RPMI8226 (cell line): ENCODE results near the gene URM1.
A peak's percentile ranks its signal among the peaks of the same experiment; 100 is the strongest.
"Not testable (repeated sequence)": the region's sequence is repeated elsewhere in the genome, so short reads cannot be mapped to it uniquely, and the experiment has no call there.

Experiments used
- DNase-seq: peaks from one replicate; pipeline ENCODE4 v3.0.0-alpha.2; 2015

URM1 gene

DNA sequence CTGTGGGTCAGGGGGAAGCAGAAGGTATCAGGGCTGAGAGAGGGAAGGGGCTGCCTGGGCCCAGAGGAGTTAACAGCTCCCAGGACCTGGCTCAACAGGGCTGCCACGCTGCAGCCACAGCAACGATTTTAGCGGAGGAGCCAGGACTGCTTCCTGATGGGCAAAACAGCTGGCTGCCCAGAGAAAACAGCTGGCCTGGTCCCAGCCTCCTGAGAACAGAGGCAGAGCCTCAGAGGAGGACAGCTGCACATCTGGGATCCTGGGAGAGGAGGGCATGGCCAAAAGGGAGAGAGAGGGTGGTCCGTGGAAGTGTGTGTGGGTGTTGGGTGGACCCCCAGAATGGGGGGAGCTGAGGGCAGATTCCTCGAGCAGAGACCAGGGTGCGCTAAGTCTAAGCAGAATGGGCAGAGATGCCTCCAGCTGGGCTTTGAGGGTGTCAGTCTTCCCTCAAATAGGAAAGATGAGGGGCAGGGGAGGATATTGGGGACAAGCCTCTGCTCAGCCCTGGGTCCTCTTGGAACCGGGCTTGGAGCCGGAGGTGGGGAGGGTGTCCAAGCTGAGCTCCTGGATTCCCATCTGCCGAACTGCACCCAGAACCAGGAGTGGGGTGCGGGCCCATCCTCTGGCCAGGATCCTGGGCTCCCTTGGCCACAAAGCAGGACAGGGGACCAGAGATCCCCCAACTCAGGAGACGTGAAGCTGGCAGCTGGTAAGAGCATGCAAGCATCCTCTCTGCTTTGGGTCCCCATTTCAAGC lies 40.4 kb downstream of the URM1 start:
- no peak for DNase-seq

DNA sequence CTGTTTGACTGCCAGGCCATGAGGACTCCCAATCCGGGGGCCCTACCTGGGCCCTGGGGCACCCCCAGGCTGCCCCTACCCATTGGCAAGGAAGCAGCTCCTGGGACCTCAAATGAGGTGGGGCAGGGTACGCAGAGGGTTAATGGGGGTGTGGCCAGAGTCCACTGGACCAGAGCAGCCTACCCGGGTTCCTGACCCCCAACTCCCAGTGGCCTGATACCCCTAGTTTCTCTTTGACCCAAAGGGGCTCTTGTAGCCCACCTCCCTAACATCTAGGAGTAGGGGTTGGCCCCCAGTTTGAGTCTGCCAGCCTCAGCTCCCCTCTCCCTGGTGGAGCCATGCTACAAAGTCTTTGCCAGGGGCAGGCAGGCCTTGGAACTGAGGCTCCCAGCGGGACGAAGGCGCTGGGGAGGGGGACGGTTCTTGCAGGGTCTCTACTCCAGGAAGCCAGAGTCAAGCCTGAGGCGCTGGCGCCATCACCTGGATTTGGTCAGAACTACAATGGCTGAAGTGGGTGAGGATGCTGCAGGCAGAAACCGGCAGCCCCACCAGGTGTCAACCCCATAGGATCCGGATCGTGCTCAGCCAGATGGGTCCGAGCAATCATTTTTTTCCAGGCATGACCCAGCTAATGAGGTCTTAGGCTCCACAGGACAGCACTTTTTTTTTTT lies 41.1 kb downstream of the URM1 start:
- peak; percentile 71 for DNase-seq

DNA sequence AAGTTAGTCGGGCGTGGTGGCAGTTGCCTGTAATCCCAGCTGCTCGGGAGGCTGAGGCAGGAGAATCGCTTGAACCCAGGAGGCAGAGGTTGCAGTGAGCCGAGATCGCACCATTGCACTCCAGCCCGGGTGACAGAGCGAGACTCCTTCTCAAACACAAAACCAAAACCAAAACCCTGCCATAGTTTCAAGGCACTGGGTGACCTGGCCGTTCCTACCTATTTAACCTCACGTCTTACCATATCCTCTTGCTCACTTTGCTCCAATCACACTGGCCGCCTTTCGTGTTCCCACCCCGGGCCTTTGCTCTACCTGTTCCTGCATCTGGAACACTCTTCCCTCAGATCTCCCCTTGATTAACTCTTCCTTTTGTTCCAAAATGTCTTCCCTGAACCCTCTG lies 42.6 kb downstream of the URM1 start:
- DNase-seq = peak; percentile 43

DNA sequence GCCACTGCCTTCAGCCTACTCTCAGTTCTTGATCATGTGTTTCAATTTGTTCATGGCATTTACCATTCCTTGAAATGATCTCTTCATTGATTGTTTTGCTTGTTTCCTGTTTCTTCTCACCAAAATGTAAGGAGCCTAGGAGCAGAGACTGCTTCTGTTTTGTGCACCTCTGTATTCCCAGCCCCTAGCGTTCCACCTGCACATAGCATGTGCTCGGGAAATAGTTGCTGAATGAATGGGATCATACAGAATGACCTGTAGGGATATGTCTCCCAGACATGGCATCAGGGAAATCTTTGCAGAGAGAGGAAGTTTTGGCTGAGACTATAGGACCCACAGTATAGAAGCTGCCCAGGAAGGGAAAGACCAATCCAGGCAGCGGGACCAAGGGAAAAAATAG lies 43.3 kb downstream of the URM1 start:
- DNase-seq = no peak

DNA sequence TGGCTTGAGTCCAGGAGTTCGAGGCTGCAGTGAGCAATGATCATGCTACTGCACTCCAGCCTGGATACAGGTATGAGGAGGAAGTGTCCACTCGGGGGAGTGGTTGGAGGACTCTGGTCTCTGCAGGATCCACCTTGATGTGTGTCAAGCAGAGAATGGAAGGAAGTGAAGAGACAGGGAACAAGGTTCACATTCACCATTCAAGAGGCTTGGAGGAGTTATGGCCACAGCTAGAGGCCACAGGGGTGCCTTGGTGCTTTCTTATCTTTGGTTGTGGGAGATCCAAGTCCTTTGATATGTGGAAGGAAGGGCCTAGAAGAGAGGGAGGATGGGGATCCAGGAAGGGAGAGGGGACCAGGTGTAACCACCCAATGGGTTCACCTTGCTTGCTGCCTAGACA lies 44.1 kb downstream of the URM1 start:
- DNase-seq = no peak

DNA sequence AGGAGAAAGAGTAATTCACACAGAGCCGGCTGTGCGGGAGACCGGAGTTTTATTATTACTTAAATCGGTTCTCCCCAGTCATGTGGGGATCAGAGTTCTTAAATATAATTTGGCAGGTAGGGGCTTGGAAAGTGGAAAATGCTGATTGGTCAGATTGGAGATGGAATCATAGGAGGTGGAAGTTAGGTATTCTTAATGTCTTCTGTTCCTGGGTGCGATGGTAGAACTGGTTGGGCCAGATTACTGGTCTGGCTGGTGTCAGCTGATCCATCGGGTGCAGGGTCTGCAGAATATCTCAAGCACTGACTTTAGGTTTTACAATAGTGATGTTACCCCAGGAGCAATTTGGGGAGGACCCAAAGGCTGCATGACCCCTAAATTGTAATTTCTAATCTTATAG lies 44.8 kb downstream of the URM1 start:
- no peak for DNase-seq

DNA sequence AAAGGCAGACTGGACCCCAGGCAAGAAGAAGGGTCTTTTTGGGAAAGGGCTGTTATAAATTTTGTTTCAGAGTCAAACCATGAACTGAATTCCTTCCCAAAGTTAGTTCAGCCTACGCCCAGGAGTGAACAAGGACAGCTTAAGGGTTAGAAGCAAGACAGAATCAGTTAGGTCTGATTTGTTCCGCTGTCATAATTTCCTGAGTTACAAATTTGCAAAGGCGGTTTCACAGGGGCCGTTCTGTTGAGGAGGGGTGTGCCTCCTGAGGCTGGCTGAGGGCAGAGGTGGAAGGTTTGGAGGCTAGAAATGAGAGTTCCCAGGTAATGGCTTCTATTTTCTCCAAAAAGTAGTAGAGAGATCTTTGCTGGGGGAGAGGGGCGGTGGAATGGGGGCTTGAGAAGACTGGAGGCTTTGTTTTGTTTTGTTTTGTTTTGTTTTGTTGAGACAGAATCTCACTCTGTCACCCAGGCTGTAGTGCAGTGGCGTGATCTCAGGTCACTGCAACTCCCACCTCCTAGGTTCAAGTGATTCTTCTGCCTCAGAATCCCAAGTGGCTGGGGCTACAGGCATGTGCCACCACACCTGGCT lies 45.4 kb downstream of the URM1 start:
- DNase-seq = no peak

DNA sequence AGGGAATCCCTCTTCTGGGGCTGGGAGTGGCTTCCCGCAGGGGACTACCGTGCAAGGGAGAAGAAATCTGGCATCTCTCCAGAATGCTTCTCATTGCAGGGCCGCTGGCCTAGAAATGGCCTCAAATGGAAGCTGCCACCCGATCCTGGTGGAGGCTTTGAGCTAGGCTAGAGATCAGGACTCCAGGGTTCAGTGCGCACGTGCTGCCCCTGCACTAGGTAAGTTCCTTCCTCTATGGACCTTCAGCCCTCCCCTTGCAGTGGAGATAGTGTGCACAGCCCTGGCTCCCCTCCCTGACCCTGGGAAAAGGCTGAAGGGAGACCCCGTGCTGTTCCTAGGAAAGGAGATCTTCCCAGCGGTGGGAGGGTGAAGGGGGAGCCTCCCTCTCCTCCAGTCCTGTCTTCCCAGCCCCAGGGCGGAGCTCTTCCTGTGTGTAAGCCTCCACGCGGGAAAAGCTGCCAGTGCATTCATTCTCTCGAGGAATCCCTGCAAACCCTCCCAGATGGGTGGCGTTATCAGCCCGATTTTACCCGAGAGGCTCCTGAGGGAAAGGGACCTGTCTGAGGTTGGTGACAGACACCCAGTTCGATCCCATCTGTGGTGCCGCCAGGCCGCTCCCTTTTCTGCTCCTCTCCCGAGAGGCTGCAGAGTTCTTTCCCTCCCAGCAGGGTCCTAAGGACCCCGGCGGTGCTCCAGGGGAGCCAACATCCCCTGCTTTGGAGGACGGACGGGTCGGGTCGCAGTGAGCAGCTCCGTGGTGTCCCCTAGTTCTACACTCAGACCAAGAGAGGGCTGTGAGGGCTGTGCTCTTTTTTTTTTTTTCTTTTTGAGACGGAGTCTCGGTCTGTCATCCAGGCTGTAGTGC lies 48.1 kb downstream of the URM1 start:
- peak; percentile 40 for DNase-seq

DNA sequence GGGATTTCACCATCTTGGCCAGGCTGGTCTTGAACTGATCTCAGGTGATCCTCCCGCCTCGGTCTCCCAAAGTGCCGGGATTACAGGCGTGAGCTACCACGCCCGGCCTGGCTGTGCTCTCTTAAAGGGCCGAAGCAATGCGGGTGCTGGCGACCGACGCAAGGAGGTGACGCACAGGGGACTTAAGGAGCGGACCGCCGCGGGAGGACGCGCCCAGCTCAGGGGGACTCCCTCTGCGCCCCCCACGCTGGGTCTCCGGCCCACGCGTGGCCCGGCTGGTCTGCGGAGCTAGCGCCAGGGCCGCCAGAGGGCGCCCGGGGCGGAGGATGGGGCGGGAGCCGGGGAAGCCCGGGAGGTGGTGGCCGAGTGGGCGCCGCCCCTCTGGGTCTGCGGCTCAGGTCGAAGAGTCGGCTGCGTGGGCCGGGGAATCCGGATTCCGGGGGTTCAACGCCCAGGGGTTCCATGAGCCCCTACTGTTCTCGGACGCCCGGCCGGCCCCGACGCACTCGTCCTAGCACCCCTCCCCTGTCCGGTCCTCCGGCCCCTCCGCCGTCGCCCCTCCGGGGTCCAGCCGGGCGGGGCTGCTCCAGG lies 49.0 kb downstream of the URM1 start:
- DNase-seq = peak; percentile 87

DNA sequence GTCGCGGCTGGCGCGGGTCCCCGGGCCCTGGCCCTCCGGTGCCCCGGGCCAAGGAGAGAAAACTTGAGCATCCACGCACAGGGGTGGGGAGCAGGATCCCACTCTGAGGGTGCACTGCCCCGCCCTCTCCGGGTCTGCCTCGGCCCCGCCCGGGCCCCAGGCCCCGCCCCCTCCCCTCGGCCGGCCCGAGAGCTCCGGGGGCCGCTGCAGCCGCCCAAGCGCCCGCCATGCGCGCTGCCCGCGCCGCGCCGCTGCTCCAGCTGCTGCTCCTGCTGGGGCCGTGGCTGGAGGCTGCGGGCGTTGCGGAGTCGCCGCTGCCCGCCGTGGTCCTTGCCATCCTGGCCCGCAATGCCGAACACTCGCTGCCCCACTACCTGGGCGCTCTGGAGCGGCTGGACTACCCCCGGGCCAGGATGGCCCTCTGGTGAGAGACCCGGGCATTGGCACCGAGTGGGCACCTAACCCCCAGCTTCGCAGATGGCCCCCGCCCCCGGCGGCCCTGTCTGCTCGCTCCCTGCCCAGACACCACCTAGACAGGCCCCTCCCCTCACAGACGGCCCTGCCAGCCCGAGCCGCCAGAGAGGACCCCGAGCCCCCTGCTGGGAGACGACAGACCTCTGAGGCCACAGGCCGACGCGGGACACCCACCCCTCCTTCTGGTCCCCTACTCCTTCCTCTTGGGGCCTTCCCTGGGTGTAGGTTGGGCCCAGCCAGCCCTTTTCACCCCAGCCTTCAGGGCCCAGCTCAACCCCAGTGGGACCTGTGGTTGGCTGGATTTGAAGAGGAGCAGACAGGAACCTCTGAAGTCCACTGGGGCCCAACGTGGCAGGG lies 49.7 kb downstream of the URM1 start, which contains the start of gene CERCAM:
Gene CERCAM, plus strand, starts transcription at position 207 of the 831 bp plus-strand sequence. Its CDS starts 21 bp downstream, at position 228.
- peak; percentile 73 for DNase-seq

DNA sequence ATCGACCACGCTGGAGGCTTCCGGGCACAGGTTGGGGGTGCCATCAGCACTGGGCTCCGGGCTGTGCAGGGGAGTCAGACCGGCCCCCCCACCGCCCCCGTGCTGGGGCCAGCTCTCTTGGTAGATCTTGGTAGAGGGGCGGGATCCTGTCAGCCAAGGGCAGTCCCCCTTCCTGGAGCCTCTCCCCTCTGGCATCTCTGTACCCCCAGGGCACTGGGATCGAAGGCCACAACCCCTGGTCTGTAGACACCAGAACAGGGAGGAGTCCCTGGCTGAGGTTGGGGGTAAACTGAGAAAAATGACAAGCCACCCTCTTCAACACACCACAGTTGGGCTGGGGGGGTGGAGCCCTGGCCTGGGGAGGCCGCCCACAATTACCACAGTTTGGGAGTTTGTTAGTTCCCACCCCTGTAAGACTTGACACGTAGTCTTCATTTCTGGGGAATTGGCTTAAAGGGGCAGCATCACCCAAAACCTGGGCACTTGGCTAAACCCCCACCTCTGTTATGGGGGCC lies 50.4 kb downstream of the URM1 start:
- DNase-seq = no peak

DNA sequence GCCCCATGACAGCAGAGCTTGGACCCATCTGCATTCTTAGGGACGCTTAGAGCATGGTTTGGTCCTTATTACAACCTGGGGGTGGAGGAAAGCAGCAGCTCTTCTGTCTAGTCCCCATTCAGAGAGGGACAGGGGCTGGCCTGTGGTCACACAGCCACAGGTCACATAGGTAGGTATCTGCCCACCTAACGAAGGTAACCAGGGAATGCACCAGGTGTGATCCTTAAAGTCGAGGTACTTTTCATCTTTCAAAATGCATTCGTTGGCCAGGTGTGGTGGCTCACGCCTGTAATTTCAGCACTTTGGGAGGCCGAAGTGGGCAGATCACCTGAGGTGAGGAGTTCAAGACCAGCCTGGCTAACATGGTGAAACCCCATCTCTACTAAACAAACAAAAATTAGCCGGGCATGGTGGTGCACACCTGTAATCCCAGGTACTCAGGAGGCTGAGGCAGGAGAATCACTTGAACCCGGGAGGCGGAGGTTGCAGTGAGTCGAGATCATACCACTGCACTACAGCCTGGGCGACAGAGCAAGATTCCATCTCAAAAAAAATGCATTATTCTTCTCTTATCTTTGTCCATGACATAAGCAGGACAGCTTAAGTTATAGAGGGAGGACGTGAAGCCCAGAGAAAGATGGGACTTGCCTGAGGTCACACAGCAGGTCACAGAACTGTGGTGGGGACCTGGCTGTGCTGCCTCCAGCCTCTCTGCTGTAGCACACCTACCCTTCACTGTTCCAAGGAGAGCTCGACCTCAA lies 51.0 kb downstream of the URM1 start:
- DNase-seq = not testable (repeated sequence)

DNA sequence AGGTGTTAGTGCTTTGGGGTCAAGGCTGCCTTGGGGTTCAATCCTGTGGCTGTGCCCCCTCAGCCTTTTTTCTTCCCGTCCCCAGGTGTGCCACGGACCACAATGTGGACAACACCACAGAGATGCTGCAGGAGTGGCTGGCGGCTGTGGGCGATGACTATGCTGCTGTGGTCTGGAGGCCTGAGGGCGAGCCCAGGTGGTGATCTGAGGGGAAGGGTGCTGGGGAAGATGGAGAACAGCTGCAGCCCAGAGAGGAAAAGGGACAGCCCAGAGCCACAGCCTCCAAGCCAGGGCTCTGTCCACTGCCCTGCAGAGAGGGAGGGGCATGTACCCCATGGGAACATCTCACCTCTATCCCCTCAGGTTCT lies 51.6 kb downstream of the URM1 start:
- DNase-seq = peak; percentile 26

DNA sequence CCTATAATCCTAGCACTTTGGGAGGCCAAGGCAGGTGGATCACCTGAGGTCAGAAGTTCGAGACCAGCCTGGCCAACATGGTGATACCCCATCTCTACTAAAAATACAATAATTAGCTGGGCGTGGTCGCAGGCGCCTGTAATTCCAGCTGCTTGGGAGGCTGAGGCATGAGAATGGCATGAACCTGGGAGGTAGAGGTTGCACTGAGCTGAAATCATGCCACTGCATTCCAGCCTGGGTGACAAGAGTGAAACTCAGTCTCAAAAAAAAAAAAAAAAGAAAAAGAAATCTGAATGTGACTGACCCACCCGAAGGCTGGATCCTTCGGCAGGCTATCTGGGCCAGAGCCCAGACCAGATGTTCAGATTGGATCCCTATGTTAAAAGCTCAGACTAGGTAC lies 52.2 kb downstream of the URM1 start:
- DNase-seq = not testable (repeated sequence)

DNA sequence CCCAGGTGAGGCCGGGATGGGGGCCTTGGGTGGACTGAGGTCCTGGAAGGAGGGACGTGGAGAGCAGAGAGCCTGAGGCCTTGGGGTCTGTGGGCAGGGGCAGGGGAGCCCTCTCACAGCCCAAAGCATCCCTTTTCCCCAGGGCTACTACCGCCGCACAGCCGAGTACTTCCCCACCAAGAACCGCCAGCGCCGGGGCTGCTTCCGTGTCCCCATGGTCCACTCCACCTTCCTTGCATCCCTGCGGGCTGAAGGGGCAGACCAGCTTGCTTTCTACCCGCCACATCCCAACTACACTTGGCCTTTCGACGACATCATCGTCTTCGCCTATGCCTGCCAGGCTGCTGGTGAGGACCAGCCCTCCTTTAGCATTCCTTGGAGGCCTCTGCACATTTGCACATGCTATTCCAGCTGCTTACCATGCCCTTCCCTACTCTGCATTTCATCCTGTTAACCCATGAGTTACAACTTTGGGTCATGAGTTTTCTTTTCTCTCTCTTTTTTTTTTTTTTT lies 53.1 kb downstream of the URM1 start:
- no peak for DNase-seq

DNA sequence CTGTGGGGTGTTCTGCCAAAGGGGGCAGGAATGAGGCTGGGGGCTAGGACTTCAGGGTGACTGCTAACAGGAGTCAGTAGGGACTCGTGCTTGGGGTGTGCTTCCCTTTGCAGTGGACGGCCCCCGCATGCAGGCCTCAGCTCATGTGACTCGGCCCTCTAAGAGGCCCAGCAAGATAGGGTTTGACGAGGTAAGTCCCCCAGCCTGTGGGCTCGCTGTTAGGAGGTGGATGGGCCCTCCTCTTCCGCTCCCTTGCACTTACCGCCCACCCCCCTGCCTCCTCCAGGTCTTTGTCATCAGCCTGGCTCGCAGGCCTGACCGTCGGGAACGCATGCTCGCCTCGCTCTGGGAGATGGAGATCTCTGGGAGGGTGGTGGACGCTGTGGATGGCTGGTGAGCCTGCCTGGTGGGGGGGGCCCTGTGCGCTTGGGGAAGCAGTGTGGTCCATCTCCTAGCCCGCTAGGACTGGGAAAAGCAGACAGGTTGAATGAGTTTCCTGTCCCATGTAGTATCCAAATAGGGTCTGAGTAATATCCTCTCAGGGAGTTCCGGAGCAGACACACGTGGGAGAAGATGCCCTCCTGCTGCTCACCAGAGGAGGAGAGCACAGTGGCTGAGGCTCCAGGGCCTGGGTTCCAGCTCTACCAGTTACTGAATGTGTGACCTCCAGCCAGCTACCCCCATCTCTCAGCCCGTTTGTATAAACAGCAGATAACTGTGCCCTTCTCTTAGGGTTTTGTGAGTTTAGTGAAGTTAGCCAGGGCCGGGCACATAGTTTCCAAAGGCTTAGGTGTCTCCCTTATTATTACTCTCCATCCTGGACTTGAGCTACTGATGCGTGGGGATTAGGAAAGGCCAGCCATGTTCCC lies 57.7 kb downstream of the URM1 start:
- DNase-seq = no peak

DNA sequence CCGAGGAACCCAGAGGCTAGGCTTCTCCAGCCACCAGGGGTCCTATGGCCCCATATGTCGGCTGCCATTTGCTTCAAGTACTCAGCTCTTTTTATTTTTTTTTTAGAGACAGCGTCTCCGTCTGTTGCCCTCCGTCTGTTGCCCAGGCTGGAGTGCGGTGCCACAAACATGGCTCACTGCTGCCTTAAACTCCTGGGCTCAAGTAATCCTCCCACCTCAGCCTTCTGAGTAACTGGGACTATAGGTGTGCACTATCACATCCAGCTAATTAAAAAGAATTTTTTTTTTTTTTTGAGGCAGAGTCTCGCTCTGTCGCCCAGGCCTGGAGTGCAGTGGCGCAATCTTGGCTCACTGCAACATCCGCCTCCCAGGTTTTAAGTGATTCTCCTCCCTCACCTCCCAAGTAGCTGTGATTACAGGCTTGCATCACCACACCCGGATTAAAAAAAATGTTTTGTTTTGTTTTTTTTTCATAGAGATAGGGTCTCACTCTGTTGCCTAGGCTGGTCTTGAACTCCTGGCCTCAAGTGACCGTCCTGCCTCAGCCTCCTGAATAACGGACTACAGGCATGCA lies 58.4 kb downstream of the URM1 start:
- no peak for DNase-seq

DNA sequence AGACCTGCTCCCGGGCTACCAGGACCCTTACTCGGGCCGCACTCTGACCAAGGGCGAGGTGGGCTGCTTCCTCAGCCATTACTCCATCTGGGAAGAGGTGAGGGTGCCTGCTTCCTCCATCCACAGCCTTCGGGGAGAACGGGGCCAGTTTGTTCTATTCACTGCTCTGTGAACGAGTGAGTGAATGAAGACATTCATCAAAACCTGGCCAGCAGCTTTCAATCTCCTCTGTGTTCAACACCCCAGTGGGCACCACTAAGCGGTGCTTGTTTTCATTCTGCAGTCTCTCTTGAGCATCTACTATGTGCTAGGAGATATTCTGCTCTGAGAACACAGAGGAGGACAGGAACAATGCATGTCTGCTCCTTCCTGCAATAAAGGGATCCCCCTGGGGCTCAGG lies 60.0 kb downstream of the URM1 start:
- no peak for DNase-seq

DNA sequence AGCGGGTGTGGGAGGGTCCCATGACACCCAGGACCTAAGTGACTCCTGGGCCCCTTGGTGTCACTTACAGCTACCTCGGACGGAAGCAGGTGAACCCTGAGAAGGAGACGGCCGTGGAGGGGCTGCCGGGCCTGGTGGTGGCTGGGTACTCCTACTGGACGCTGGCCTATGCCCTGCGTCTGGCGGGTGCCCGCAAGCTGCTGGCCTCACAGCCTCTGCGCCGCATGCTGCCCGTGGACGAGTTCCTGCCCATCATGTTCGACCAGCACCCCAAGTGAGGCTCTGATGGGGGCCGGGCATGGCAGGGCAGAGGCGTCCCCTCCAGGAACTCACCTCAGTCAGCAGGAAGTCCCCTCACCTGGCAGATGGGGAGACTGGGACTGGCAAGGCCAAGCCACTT lies 63.2 kb downstream of the URM1 start:
- no peak for DNase-seq
